Endothelial cell (in vitro differentiated cells): ENCODE data around the gene CAPN13. TPM values are rescaled to one million over a fixed set of nuclear protein-coding genes. Genes with fewer than 3 reads are reported as not detected.

Experiments
- DNase-seq: peaks from one replicate; pipeline ENCODE4 v3.0.0; 2021; ENCODE audit warnings: low spot score
- H3K27ac Mint-ChIP-seq: one replicate; pipeline ENCODE4 v1.8.0; 2021; ENCODE audit warnings: mixed read lengths, inconsistent platforms; ENCODE audit not compliant: unreplicated experiment
- H3K27me3 Mint-ChIP-seq: one replicate; pipeline ENCODE4 v1.8.0; 2021; ENCODE audit warnings: mild to moderate bottlenecking, moderate library complexity, mixed read lengths, inconsistent platforms; ENCODE audit not compliant: unreplicated experiment
- H3K36me3 Mint-ChIP-seq: one replicate; pipeline ENCODE4 v1.8.0; 2021; ENCODE audit warnings: mild to moderate bottlenecking, low read depth, mixed read lengths, inconsistent platforms; ENCODE audit not compliant: unreplicated experiment
- H3K4me1 Mint-ChIP-seq: one replicate; pipeline ENCODE4 v1.8.0; 2021; ENCODE audit warnings: mild to moderate bottlenecking, mixed read lengths, inconsistent platforms; ENCODE audit not compliant: unreplicated experiment
- H3K4me3 Mint-ChIP-seq: one replicate; pipeline ENCODE4 v1.8.0; 2021; ENCODE audit warnings: mild to moderate bottlenecking, mixed read lengths, inconsistent platforms; ENCODE audit not compliant: unreplicated experiment
- H3K9me3 Mint-ChIP-seq: one replicate; pipeline ENCODE4 v1.8.0; 2021; ENCODE audit warnings: mixed read lengths, inconsistent platforms; ENCODE audit not compliant: unreplicated experiment
- total RNA-seq: library from RNA; stranded (reverse); fragmentation: NEBNext Ultra II Directional; extraction: Animal tissue kit (Norgen Biotek cat#: 25700); gene quantifications from one replicate; pipeline ENCODE4 v1.2.1, GENCODE V29; 2021; ENCODE audit not compliant: unreplicated experiment
- TF ChIP-seq, protein P1 (sequence below): fragments of 200-600 bp; sonication (generic); IDR thresholded peaks from one replicate; pipeline ENCODE4 v1.5.0; 2021; ENCODE audit warnings: antibody characterized with exemption; ENCODE audit not compliant: unreplicated experiment

CAPN13 gene
- total RNA-seq, 1 donor from 2014 or later, result 0.44 TPM

- TF ChIP-seq, protein P1, sequence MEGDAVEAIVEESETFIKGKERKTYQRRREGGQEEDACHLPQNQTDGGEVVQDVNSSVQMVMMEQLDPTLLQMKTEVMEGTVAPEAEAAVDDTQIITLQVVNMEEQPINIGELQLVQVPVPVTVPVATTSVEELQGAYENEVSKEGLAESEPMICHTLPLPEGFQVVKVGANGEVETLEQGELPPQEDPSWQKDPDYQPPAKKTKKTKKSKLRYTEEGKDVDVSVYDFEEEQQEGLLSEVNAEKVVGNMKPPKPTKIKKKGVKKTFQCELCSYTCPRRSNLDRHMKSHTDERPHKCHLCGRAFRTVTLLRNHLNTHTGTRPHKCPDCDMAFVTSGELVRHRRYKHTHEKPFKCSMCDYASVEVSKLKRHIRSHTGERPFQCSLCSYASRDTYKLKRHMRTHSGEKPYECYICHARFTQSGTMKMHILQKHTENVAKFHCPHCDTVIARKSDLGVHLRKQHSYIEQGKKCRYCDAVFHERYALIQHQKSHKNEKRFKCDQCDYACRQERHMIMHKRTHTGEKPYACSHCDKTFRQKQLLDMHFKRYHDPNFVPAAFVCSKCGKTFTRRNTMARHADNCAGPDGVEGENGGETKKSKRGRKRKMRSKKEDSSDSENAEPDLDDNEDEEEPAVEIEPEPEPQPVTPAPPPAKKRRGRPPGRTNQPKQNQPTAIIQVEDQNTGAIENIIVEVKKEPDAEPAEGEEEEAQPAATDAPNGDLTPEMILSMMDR, result no peak
- H3K36me3 Mint-ChIP-seq, result no peaks in the 10 kb centered on the region
Measured at GRCh38 chr2:30759481-30759880, 47.8 kb downstream of the CAPN13 start.

DNA sequence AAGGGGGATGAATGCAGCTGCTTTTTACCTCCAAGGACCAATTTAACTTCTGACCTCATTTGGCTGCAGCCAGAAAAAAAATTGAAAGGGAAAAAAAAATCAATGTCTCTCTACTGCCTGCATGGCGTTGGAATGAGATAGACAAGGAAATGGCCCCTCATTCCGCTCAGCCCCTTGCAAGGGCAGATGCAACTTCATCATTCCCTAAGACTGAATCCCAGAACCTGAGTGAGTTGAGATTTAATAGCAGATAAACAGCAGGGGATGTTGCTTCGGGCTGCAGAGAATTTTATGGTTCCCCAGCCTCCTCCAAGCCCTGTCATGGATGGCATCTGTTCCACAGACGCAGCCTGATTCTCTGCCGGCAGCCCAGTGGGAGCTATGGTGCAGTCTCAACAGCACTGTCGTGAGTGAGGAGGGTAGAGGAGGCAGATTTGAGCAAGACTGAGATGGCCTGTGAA lies 49.0 kb downstream of the CAPN13 start:
- Mint-ChIP-seq H3K4me1 (peaks cover 10% of the 10 kb centered on the region), H3K4me3 (no peak overlapping the region), H3K27ac (no peak overlapping the region), H3K9me3 (no peaks in the 10 kb centered on the region), H3K36me3 (no peaks in the 10 kb centered on the region), H3K27me3 (peaks cover 1% of the 10 kb centered on the region)
- TF ChIP-seq, protein P1, result no peak
- no peak for DNase-seq

More at GRCh38 chr2:30759481-30759880, 47.8 kb downstream of the CAPN13 start:
- H3K27ac Mint-ChIP-seq, result no peak overlapping the region
- peaks cover 1% of the 10 kb centered on the region for H3K27me3 Mint-ChIP-seq
- H3K4me3 Mint-ChIP-seq, result no peak overlapping the region
- no peaks in the 10 kb centered on the region for H3K9me3 Mint-ChIP-seq
- peaks cover 10% of the 10 kb centered on the region for H3K4me1 Mint-ChIP-seq
- DNase-seq, result no peak

DNA sequence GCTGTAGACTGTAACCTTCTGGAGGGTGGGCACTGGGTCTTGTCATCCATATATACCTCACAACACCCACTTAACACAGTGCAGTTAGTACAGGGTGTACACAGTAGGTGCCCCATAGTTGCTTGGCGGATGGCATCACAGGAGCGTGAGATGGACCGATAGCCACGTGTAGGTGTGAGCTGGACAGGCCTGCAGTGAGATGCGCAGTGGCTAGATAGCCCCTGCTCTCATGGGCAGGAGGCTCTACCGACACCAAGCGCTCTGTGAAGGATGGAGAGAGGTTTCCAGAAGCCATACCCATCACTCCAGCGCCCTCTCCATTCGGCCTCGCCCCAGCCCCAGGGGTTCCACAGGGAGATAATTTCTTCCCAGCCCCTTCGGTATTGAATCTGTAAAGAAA lies 49.5 kb downstream of the CAPN13 start:
- no peak overlapping the region for H3K27ac Mint-ChIP-seq
- peaks cover 1% of the 10 kb centered on the region for H3K27me3 Mint-ChIP-seq
- peaks cover 10% of the 10 kb centered on the region for H3K4me1 Mint-ChIP-seq
- TF ChIP-seq, protein P1, result no peak
- no peak overlapping the region for H3K4me3 Mint-ChIP-seq
- H3K9me3 Mint-ChIP-seq, result no peaks in the 10 kb centered on the region
- no peak for DNase-seq
- no peaks in the 10 kb centered on the region for H3K36me3 Mint-ChIP-seq

- Mint-ChIP-seq H3K36me3 (no peaks in the 10 kb centered on the region), H3K4me1 (peaks cover 10% of the 10 kb centered on the region), H3K9me3 (no peaks in the 10 kb centered on the region), H3K4me3 (no peak overlapping the region), H3K27ac (no peak overlapping the region), H3K27me3 (peaks cover 1% of the 10 kb centered on the region)
- no peak for DNase-seq
- TF ChIP-seq, protein P1, result no peak
Measured at GRCh38 chr2:30756971-30757370, 50.3 kb downstream of the CAPN13 start.

DNA sequence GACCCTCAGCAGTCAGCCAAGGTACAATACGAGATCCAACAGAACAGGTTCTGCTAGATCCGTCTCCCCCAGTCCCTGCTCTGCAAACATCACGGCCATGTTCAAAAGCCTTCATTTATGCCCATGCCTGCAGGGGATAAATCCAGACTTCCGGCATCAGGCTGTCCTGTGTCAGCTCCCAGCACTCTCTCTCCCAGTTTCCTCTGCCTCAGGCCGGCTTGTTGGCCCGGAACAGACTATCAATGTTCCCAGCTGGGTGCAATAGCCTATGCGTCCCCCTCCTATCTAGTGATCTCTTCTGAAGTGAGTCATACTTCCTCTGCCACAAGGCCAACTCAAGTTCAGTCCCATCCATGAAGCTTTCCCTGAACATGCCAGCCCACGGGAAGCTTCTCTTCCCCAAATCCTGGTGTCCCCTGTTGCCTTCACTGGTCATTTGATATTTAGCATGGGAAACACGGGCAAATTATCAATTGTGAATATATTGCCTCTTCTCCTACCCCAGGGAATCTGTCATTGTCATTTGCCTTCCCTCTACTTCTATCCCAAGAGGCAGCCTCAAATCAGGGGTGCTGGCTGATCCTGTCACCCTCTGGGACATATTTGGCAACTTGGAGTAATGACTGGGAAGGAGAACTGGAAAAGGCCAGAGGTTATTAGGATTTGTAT lies 51.1 kb downstream of the CAPN13 start:
- TF ChIP-seq, protein P1, result no peak
- Mint-ChIP-seq H3K27ac (no peak overlapping the region), H3K36me3 (no peaks in the 10 kb centered on the region), H3K27me3 (peaks cover 1% of the 10 kb centered on the region), H3K4me3 (no peak overlapping the region), H3K4me1 (peaks cover 10% of the 10 kb centered on the region), H3K9me3 (no peaks in the 10 kb centered on the region)
- DNase-seq, result no peak
